Osteocyte (in vitro differentiated cells): ENCODE data around the gene FHOD3. TPM values are rescaled to one million over a fixed set of nuclear protein-coding genes. Genes with fewer than 3 reads are reported as not detected.

Experiments used
- DNase-seq: peaks from one replicate; pipeline ENCODE4 v3.0.0; 2021; ENCODE audit warnings: mixed read lengths; ENCODE audit not compliant: unreplicated experiment; ENCODE audit errors: extremely low spot score
- H3K27ac Mint-ChIP-seq: one replicate; pipeline ENCODE4 v1.8.0; 2021; ENCODE audit warnings: mild to moderate bottlenecking, mixed read lengths; ENCODE audit not compliant: unreplicated experiment
- H3K27me3 Mint-ChIP-seq: one replicate; pipeline ENCODE4 v1.8.0; 2021; ENCODE audit warnings: mixed read lengths; ENCODE audit not compliant: unreplicated experiment
- H3K36me3 Mint-ChIP-seq: one replicate; pipeline ENCODE4 v1.8.0; 2021; ENCODE audit warnings: mixed read lengths; ENCODE audit not compliant: unreplicated experiment
- H3K4me1 Mint-ChIP-seq: one replicate; pipeline ENCODE4 v1.8.0; 2021; ENCODE audit warnings: mixed read lengths; ENCODE audit not compliant: unreplicated experiment
- H3K4me3 Mint-ChIP-seq: one replicate; pipeline ENCODE4 v1.8.0; 2021; ENCODE audit warnings: mild to moderate bottlenecking, moderate library complexity, mixed read lengths; ENCODE audit not compliant: unreplicated experiment
- H3K9me3 Mint-ChIP-seq: one replicate; pipeline ENCODE4 v1.8.0; 2021; ENCODE audit warnings: mixed read lengths; ENCODE audit not compliant: unreplicated experiment
- total RNA-seq: library from RNA; stranded (reverse); gene quantifications from 2 replicates; pipeline ENCODE4 v1.2.1, GENCODE V29; 2021
- TF ChIP-seq, protein P1 (sequence below): fragments of 200-600 bp; sonication (generic); IDR thresholded peaks from 2 replicates; pipeline ENCODE4 v1.5.0; 2021; ENCODE audit warnings: antibody characterized with exemption, mild to moderate bottlenecking, moderate library complexity

The FHOD3 gene
- total RNA-seq, 1 donor from 2014 or later, result 1.2 TPM

DNA sequence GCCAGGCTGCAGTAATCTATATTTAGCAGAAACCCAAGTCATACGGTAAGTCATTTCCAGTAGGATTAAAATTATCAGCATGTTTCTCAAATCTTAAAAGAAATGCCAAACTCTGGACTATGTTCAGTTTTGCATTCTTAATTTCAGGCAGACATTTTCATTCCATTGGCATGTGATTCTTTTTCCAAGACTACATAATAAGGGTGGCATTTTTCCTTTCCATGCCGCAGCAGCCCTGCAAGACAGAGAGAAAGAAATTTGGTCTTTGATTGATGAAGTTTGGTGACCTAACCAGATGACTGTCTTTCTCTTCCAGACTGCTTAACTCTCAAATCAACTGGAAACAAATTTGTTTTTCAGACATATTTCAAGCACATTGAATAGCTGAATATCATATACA, 118.1 kb downstream of the FHOD3 start:
- TF ChIP-seq, protein P1, sequence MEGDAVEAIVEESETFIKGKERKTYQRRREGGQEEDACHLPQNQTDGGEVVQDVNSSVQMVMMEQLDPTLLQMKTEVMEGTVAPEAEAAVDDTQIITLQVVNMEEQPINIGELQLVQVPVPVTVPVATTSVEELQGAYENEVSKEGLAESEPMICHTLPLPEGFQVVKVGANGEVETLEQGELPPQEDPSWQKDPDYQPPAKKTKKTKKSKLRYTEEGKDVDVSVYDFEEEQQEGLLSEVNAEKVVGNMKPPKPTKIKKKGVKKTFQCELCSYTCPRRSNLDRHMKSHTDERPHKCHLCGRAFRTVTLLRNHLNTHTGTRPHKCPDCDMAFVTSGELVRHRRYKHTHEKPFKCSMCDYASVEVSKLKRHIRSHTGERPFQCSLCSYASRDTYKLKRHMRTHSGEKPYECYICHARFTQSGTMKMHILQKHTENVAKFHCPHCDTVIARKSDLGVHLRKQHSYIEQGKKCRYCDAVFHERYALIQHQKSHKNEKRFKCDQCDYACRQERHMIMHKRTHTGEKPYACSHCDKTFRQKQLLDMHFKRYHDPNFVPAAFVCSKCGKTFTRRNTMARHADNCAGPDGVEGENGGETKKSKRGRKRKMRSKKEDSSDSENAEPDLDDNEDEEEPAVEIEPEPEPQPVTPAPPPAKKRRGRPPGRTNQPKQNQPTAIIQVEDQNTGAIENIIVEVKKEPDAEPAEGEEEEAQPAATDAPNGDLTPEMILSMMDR, result no peak
- Mint-ChIP-seq H3K27ac (no peak overlapping the region), H3K4me3 (no peak overlapping the region), H3K36me3 (no peaks in the 10 kb centered on the region), H3K4me1 (peaks cover 4% of the 10 kb centered on the region), H3K27me3 (no peaks in the 10 kb centered on the region), H3K9me3 (no peaks in the 10 kb centered on the region)
- no peak for DNase-seq

DNA sequence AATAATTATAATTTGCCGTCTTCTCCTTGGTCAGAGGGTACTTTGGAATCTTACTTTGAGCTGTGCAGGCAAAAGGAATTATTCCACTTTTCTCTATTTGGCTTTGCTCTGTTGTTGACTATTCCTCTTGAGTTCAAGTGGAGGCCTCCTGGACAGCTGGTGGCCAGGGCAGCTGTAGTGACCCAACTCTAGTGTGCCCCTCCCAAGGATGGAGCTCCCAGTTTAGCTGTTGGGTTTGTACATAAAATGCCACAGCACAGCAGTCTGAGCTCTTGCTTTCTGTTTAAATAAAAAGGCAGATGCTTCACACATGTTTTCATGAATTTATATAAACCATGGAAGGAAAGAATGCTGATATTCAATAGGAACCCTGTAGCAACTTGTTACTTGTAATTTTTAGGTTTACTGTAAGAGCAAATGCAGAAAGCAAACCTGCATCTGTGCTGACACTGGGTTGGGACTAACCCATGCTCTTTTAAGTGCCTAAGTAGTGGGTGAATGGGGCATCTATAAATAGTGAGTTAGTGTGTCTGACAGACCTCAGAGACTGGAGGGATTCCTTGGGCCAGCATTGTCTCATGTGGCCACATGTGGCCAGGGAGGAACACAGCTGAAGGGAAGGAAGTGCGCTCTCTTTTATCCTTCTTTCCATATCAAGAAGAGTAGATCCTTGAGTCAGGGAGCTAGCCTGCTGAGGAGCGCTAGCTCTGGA, 121.8 kb downstream of the FHOD3 start:
- H3K4me1 Mint-ChIP-seq, result peaks cover 9% of the 10 kb centered on the region
- no peaks in the 10 kb centered on the region for H3K9me3 Mint-ChIP-seq
- TF ChIP-seq, protein P1, result no peak
- no peak overlapping the region for H3K4me3 Mint-ChIP-seq
- no peaks in the 10 kb centered on the region for H3K36me3 Mint-ChIP-seq
- H3K27ac Mint-ChIP-seq, result no peak overlapping the region
- DNase-seq, result no peak
- no peaks in the 10 kb centered on the region for H3K27me3 Mint-ChIP-seq

DNA sequence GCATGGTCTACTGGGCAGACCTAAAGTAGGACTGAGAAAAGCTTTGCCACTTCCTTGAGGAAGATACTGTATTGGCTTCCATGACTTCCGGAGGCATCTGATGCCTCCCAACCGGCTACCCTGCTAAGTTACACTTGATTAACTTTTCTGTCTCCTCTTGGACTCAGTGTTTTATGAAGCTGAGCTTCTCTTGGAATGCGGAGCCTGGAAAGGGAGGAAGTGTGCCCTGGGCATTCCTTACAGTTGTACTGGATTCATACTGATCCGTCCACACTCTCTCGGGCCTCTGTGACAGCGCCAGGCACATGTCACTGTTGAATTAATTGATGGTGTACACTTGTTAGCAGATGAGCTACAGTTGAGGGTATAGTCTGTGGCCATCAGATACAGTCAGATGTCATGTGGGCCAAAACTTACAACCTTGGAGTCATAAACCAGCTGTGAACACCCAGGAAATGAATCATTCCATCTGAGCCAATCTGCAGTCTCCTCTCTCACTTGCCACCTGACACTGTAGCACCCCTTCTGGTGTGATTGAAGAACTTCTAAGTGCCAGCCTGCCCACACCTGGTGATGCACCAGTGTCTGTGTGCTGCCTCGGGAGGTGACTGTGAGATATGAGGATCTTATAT, 122.5 kb downstream of the FHOD3 start:
- H3K36me3 Mint-ChIP-seq, result no peaks in the 10 kb centered on the region
- H3K4me3 Mint-ChIP-seq, result no peak overlapping the region
- H3K27me3 Mint-ChIP-seq, result no peaks in the 10 kb centered on the region
- no peak overlapping the region for H3K27ac Mint-ChIP-seq
- peaks cover 9% of the 10 kb centered on the region for H3K4me1 Mint-ChIP-seq
- no peak for DNase-seq
- no peaks in the 10 kb centered on the region for H3K9me3 Mint-ChIP-seq
- TF ChIP-seq, protein P1, result no peak

DNA sequence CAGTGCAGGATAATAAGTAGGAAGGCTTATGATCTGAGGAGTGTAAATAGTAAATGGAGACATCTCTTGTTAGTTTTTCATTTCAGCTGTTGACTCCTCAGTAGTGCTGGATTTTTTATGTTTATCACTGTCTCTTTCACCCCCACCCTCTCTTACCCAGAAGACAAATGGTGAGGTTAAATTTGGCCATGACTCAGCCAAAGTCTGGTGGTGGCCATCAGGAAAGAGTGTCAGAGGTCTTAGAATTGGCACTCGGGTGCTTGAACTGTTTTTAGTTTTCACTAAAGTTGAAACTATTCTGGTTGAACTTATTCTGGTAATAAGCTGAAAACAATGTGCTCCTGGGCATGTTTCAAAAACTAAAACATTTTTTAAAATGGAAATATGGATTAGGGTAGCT, 123.3 kb downstream of the FHOD3 start:
- Mint-ChIP-seq H3K9me3 (no peaks in the 10 kb centered on the region), H3K27ac (no peak overlapping the region), H3K4me3 (no peak overlapping the region), H3K4me1 (peaks cover 9% of the 10 kb centered on the region), H3K27me3 (no peaks in the 10 kb centered on the region), H3K36me3 (no peaks in the 10 kb centered on the region)
- no peak for DNase-seq
- TF ChIP-seq, protein P1, result no peak

DNA sequence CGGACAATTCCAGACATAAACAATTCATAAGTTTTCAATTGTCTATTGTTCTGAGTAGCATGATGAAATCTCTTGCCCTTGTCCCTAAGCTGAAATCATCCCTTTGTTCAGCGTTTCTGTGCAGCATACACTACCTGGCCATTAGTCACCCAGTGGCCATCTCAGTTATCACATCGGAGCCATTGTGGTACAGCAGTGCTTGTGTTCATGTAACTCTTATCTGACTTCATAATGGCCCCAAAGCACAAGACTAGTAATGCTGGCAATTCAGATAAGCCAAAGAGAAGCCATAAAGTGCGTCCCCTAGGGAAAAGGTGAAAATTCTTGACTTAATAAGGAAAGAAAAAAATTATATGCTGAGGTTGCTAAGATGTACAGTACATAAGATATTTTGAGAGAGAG, 127.2 kb downstream of the FHOD3 start:
- Mint-ChIP-seq H3K27ac (no peak overlapping the region), H3K4me1 (peaks cover 6% of the 10 kb centered on the region), H3K9me3 (no peaks in the 10 kb centered on the region), H3K4me3 (no peak overlapping the region), H3K27me3 (peaks cover 12% of the 10 kb centered on the region), H3K36me3 (no peaks in the 10 kb centered on the region)
- DNase-seq, result no peak
- TF ChIP-seq, protein P1, result no peak
